GM12865 (cell line): ENCODE results near the gene RAP1GAP.
A peak's percentile ranks its signal among the peaks of the same experiment; 100 is the strongest.

ENCODE experiments used
- DNase-seq: peaks from one replicate; pipeline ENCODE4 v3.0.0; 2010; ENCODE audit warnings: low read depth
- H3K4me3 ChIP-seq: 2 replicates; pipeline ENCODE4 v1.5.1; 2011; ENCODE audit warnings: mild to moderate bottlenecking, low read depth, low read length, control low read depth
- CTCF ChIP-seq: IDR thresholded peaks from 2 replicates; pipeline ENCODE4 v1.5.1; 2011; ENCODE audit warnings: low read length, control low read depth, low read depth, inconsistent platforms; ENCODE audit not compliant: insufficient read depth; ENCODE audit errors: missing control alignments

Gene RAP1GAP

GRCh38 chr1:21704145-21704544 lies 35.0 kb upstream of the RAP1GAP start:
- no peak for TF ChIP-seq CTCF
- no peak overlapping the region for H3K4me3 ChIP-seq
- no peak for DNase-seq

GRCh38 chr1:21703318-21703963 lies 34.3 kb upstream of the RAP1GAP start:
- TF ChIP-seq CTCF: peak; percentile 36
- DNase-seq: peak; percentile 50
- H3K4me3 ChIP-seq: no peak overlapping the region

- DNase-seq: no peak
- H3K4me3 ChIP-seq: no peak overlapping the region
- no peak for TF ChIP-seq CTCF
These were observed 33.6 kb upstream of the RAP1GAP start for GRCh38 chr1:21702780-21703179.

GRCh38 chr1:21701401-21701800 lies 32.2 kb upstream of the RAP1GAP start:
- H3K4me3 ChIP-seq: no peak overlapping the region
- no peak for DNase-seq
- TF ChIP-seq CTCF: no peak

GRCh38 chr1:21700094-21700493 lies 30.9 kb upstream of the RAP1GAP start:
- DNase-seq: peak; percentile 17
- no peak for TF ChIP-seq CTCF
- H3K4me3 ChIP-seq: no peak overlapping the region

GRCh38 chr1:21696931-21697330 lies 27.8 kb upstream of the RAP1GAP start:
- TF ChIP-seq CTCF: no peak
- H3K4me3 ChIP-seq: no peak overlapping the region
- DNase-seq: no peak

- no peak overlapping the region for H3K4me3 ChIP-seq
- no peak for TF ChIP-seq CTCF
- DNase-seq: no peak
These were observed 24.6 kb upstream of the RAP1GAP start for GRCh38 chr1:21693732-21694131.
